H9 (cell line): ENCODE results near the gene ADISSP. TPM values are rescaled to one million over a fixed set of nuclear protein-coding genes. Genes with fewer than 3 reads are reported as not detected.

ENCODE experiments used
- DNase-seq: peaks from one replicate; pipeline ENCODE4 v3.0.0-alpha.2; 2017
- H2AFZ ChIP-seq: one replicate; pipeline ENCODE4 v1.6.1; 2013; ENCODE audit warnings: mild to moderate bottlenecking, low read length, control low read depth, moderate library complexity
- H2AK5ac ChIP-seq: 2 replicates; pipeline ENCODE4 v1.6.1; 2013; ENCODE audit warnings: low read length, control low read depth, mixed read lengths; ENCODE audit not compliant: insufficient read length
- H2BK120ac ChIP-seq: one replicate; pipeline ENCODE4 v1.6.1; 2013; ENCODE audit warnings: low read depth, mild to moderate bottlenecking, low read length, control low read depth, inconsistent platforms; ENCODE audit not compliant: poor library complexity, severe bottlenecking
- H2BK12ac ChIP-seq: 2 replicates; pipeline ENCODE4 v1.6.1; 2013; ENCODE audit warnings: low read length, control low read depth, mixed read lengths, low read depth; ENCODE audit not compliant: insufficient read length
- H2BK15ac ChIP-seq: 2 replicates; pipeline ENCODE4 v1.6.1; 2013; ENCODE audit warnings: low read depth, low read length, control low read depth
- H2BK20ac ChIP-seq: one replicate; pipeline ENCODE4 v1.6.1; 2013; ENCODE audit warnings: low read depth, mild to moderate bottlenecking, low read length, control low read depth, inconsistent platforms; ENCODE audit not compliant: poor library complexity, severe bottlenecking
- H2BK5ac ChIP-seq: 2 replicates; pipeline ENCODE4 v1.6.1; 2013; ENCODE audit warnings: low read length, control low read depth, mixed read lengths; ENCODE audit not compliant: insufficient read length
- H3K14ac ChIP-seq: 2 replicates; pipeline ENCODE4 v1.6.1; 2013; ENCODE audit warnings: low read length, control low read depth; ENCODE audit not compliant: insufficient read depth
- H3K18ac ChIP-seq: 2 replicates; pipeline ENCODE4 v1.6.1; 2013; ENCODE audit warnings: low read depth, mild to moderate bottlenecking, mixed read lengths, low read length, control low read depth; ENCODE audit not compliant: insufficient read length
- H3K23ac ChIP-seq: 2 replicates; pipeline ENCODE4 v1.6.1; 2013; ENCODE audit warnings: low read length, control low read depth, mixed read lengths, low read depth; ENCODE audit not compliant: insufficient read length
- H3K23me2 ChIP-seq: 2 replicates; pipeline ENCODE4 v1.6.1; 2013; ENCODE audit warnings: low read depth, mild to moderate bottlenecking, mixed read lengths, low read length, control low read depth; ENCODE audit not compliant: insufficient read length, poor library complexity, severe bottlenecking
- H3K27ac ChIP-seq: 2 replicates; pipeline ENCODE4 v1.5.1; 2013; ENCODE audit warnings: low read length, control low read depth, mixed read lengths, low read depth; ENCODE audit not compliant: insufficient read length
- H3K27me3 ChIP-seq: 2 replicates; pipeline ENCODE4 v1.6.1; 2013; ENCODE audit warnings: low read length, control low read depth, inconsistent platforms; ENCODE audit not compliant: insufficient read depth
- H3K4ac ChIP-seq: 2 replicates; pipeline ENCODE4 v1.6.1; 2013; ENCODE audit warnings: low read depth, mild to moderate bottlenecking, control low read depth, inconsistent platforms, low read length, moderate library complexity
- H3K4me1 ChIP-seq: 2 replicates; pipeline ENCODE4 v1.6.1; 2013; ENCODE audit warnings: low read length, control low read depth, inconsistent platforms; ENCODE audit not compliant: insufficient read depth
- H3K4me2 ChIP-seq: 2 replicates; pipeline ENCODE4 v1.6.1; 2013; ENCODE audit warnings: low read length, control low read depth, mixed read lengths; ENCODE audit not compliant: insufficient read length, insufficient read depth
- H3K56ac ChIP-seq: 2 replicates; pipeline ENCODE4 v1.6.1; 2013; ENCODE audit warnings: low read depth, mild to moderate bottlenecking, mixed read lengths, low read length, control low read depth; ENCODE audit not compliant: insufficient read length
- H3K79me1 ChIP-seq: 2 replicates; pipeline ENCODE4 v1.6.1; 2013; ENCODE audit warnings: low read depth, mild to moderate bottlenecking, moderate library complexity, low read length, control low read depth, inconsistent platforms; ENCODE audit not compliant: insufficient read depth, poor library complexity, severe bottlenecking
- H3K79me2 ChIP-seq: 2 replicates; pipeline ENCODE4 v1.6.1; 2013; ENCODE audit warnings: low read length, control low read depth, inconsistent platforms; ENCODE audit not compliant: insufficient read depth
- H3K9ac ChIP-seq: 2 replicates; pipeline ENCODE4 v1.6.1; 2013; ENCODE audit warnings: low read length, control low read depth, mixed read lengths; ENCODE audit not compliant: insufficient read length; ENCODE audit errors: extremely low read depth
- H3K9me3 ChIP-seq: one replicate; pipeline ENCODE4 v1.6.1; 2013; ENCODE audit warnings: low read depth, low read length, inconsistent platforms; ENCODE audit not compliant: control insufficient read depth
- H3T11ph ChIP-seq: one replicate; pipeline ENCODE4 v1.6.1; 2013; ENCODE audit warnings: mild to moderate bottlenecking, low read length, control low read depth, inconsistent platforms
- H4K20me1 ChIP-seq: one replicate; pipeline ENCODE4 v1.6.1; 2013; ENCODE audit not compliant: control insufficient read depth, insufficient read length, insufficient read depth
- H4K5ac ChIP-seq: 2 replicates; pipeline ENCODE4 v1.6.1; 2013; ENCODE audit warnings: low read depth, mild to moderate bottlenecking, mixed read lengths, low read length, control low read depth; ENCODE audit not compliant: insufficient read length
- H4K8ac ChIP-seq: replicated peaks from 2 replicates; pipeline ENCODE4 v1.6.1; 2013; ENCODE audit warnings: low read length, control low read depth, mixed read lengths, low read depth; ENCODE audit not compliant: insufficient read length
- H4K91ac ChIP-seq: 2 replicates; pipeline ENCODE4 v1.6.1; 2013; ENCODE audit warnings: low read depth, mild to moderate bottlenecking, moderate library complexity, mixed read lengths, low read length, control low read depth; ENCODE audit not compliant: insufficient read length
- H3K27ac Mint-ChIP-seq, 3 experiments: 2 replicates in 2 of 3; 3 replicates in 1 of 3; pipeline ENCODE4 v1.8.0; 2020 to 2021; ENCODE audit warnings: mixed read lengths in 3 of 3, mild to moderate bottlenecking in 1 of 3, moderate library complexity in 1 of 3
- H3K27me3 Mint-ChIP-seq: 2 replicates; pipeline ENCODE4 v1.8.0; 2021; ENCODE audit warnings: low read depth, mild to moderate bottlenecking, moderate library complexity, mixed read lengths
- H3K36me3 Mint-ChIP-seq, 3 experiments: 2 replicates in 2 of 3; 3 replicates in 1 of 3; pipeline ENCODE4 v1.8.0; 2020 to 2021; ENCODE audit warnings: low read depth in 3 of 3, mixed read lengths in 3 of 3; ENCODE audit not compliant: insufficient read depth in 1 of 3
- H3K4me1 Mint-ChIP-seq, 2 experiments: 2 replicates each; pipeline ENCODE4 v1.8.0; 2020; ENCODE audit warnings: mixed read lengths in 2 of 2
- H3K4me3 Mint-ChIP-seq, 2 experiments: 2 replicates in 1 of 2; 3 replicates in 1 of 2; pipeline ENCODE4 v1.8.0; 2020 to 2021; ENCODE audit warnings: mild to moderate bottlenecking in 2 of 2, mixed read lengths in 2 of 2, moderate library complexity in 1 of 2
- H3K9me3 Mint-ChIP-seq, 2 experiments: 2 replicates in 1 of 2; 3 replicates in 1 of 2; pipeline ENCODE4 v1.8.0; 2020; ENCODE audit warnings: mild to moderate bottlenecking in 2 of 2, mixed read lengths in 2 of 2, moderate library complexity in 1 of 2
- CTCF ChIP-seq: fragments of 200-600 bp; sonication (generic); conservative IDR thresholded peaks from 3 replicates; pipeline ENCODE4 v1.8.0; 2021; ENCODE audit warnings: antibody characterized with exemption, mild to moderate bottlenecking
- WGBS: extraction: QIAGEN DNeasy Blood & Tissue Kit; methylation state at CpG from one replicate; pipeline ENCODE4 v1.1.7; 2013; ENCODE audit warnings: missing lambda C conversion rate, low lambda C conversion rate, mixed read lengths; ENCODE audit not compliant: insufficient read length; ENCODE audit errors: extremely low coverage; 5-methylcytosine and 5-hydroxymethylcytosine counted together
- total RNA-seq: library from RNA; stranded (reverse); gene quantifications from 2 replicates; pipeline ENCODE4 v1.2.1, GENCODE V29; 2021

Gene ADISSP
- total RNA-seq, 1 experiment from 2014 or later: 80.9 TPM

DNA sequence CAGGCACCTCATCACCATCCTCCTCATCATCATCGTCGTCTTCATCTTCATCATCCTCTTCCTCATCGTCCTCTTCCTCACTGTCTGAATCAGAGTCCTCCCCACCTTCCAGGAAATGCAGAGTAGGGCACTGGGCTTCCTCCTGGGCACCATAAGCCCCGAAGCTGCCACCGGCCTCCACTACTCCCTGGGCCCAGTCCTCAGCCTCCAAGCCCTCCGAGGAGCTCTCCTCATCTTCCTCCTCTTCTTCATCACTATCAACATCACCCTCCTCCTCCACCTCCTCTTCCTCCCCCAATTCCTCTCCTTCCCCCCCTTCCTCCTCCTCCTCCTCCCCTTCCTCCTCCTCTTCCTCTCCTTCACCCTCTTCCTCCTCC is 17.3 kb upstream of the ADISSP start:
- Mint-ChIP-seq H3K4me1 (peaks cover 21 to 32% of the 10 kb centered on the region in 2 experiments), H3K27me3 (peaks cover 33% of the 10 kb centered on the region), H3K4me3 (peak overlapping the region; percentile 8 to 40; a peak in 4 of 5 replicates), H3K9me3 (no peaks in the 10 kb centered on the region), H3K36me3 (peaks cover 5 to 12% (median 8%) of the 10 kb centered on the region in 3 experiments), H3K27ac (no peak overlapping the region)
- H3K4ac ChIP-seq: no peak overlapping the region
- no peak overlapping the region for H3K56ac ChIP-seq
- H4K8ac ChIP-seq: no peak overlapping the region
- peaks cover 10% of the 10 kb centered on the region for H3K23me2 ChIP-seq
- no peak overlapping the region for H3K4me2 ChIP-seq
- TF ChIP-seq CTCF: no peak
- H2BK20ac ChIP-seq: no peak overlapping the region
- no peaks in the 10 kb centered on the region for H3K79me1 ChIP-seq
- no peaks in the 10 kb centered on the region for H3K79me2 ChIP-seq
- no peak overlapping the region for H2BK15ac ChIP-seq
- H3K18ac ChIP-seq: no peak overlapping the region
- WGBS: no CpG with 5 or more reads among the region's 6 CpGs
- H2BK120ac ChIP-seq: no peak overlapping the region
- no peaks in the 10 kb centered on the region for H3K4me1 ChIP-seq
- no peak overlapping the region for H2BK12ac ChIP-seq
- no peak overlapping the region for H4K91ac ChIP-seq
- H2BK5ac ChIP-seq: no peak overlapping the region
- no peaks in the 10 kb centered on the region for H3K9me3 ChIP-seq
- H3K14ac ChIP-seq: no peak overlapping the region
- no peaks in the 10 kb centered on the region for H4K20me1 ChIP-seq
- no peak overlapping the region for H3T11ph ChIP-seq
- no peaks in the 10 kb centered on the region for H3K27me3 ChIP-seq
- H4K5ac ChIP-seq: no peak overlapping the region
- H3K23ac ChIP-seq: no peak overlapping the region
- DNase-seq: no peak
- no peak overlapping the region for H2AFZ ChIP-seq
- no peak overlapping the region for H2AK5ac ChIP-seq
- no peak overlapping the region for H3K9ac ChIP-seq
- no peak overlapping the region for H3K27ac ChIP-seq
